HepG2 (cell line): ENCODE measurements around the gene HAP1. TPM values are rescaled to one million over a fixed set of nuclear protein-coding genes. Genes with fewer than 3 reads are reported as not detected.
A peak's percentile ranks its signal among the peaks of the same experiment; 100 is the strongest.

Experiments used
- ATRX ChIP-seq: sonication (generic); formaldehyde crosslinking; IDR thresholded peaks from 2 replicates; pipeline ENCODE4 v1.4.0; 2020; ENCODE audit warnings: missing genetic modification reagents, borderline replicate concordance
- HOXA9 ChIP-seq: sonication (generic); formaldehyde crosslinking; IDR thresholded peaks from 2 replicates; pipeline ENCODE4 v1.8.1; 2022; ENCODE audit warnings: missing genetic modification reagents, mild to moderate bottlenecking, moderate library complexity, borderline replicate concordance
- ISX ChIP-seq: sonication (generic); formaldehyde crosslinking; conservative IDR thresholded peaks from 2 replicates; pipeline ENCODE4 v1.5.0; 2020; ENCODE audit warnings: missing genetic modification reagents
- MZF1 ChIP-seq: sonication (generic); formaldehyde crosslinking; IDR thresholded peaks from 2 replicates; pipeline ENCODE4 v1.8.1; 2023; ENCODE audit warnings: mild to moderate bottlenecking, missing genetic modification reagents, borderline replicate concordance
- RBAK ChIP-seq: sonication (generic); formaldehyde crosslinking; IDR thresholded peaks from 2 replicates; pipeline ENCODE4 v1.5.1; 2020; ENCODE audit warnings: mild to moderate bottlenecking, missing genetic modification reagents
- SMAD3 ChIP-seq: sonication (generic); formaldehyde crosslinking; IDR thresholded peaks from 2 replicates; pipeline ENCODE4 v1.4.0; 2020; ENCODE audit warnings: missing genetic modification reagents
- SP140L ChIP-seq: sonication (generic); formaldehyde crosslinking; IDR thresholded peaks from 2 replicates; pipeline ENCODE4 v1.4.0; 2020; ENCODE audit warnings: missing genetic modification reagents, borderline replicate concordance
- WIZ ChIP-seq: sonication (generic); formaldehyde crosslinking; IDR thresholded peaks from 2 replicates; pipeline ENCODE4 v1.5.1; 2020; ENCODE audit warnings: mild to moderate bottlenecking, missing genetic modification reagents
- ZNF232 ChIP-seq: sonication (generic); formaldehyde crosslinking; IDR thresholded peaks from 2 replicates; pipeline ENCODE4 v1.4.0; 2020; ENCODE audit warnings: missing genetic modification reagents, borderline replicate concordance
- ZNF44 ChIP-seq: sonication (generic); formaldehyde crosslinking; IDR thresholded peaks from 2 replicates; pipeline ENCODE4 v1.5.1; 2020; ENCODE audit warnings: mild to moderate bottlenecking, missing genetic modification reagents
- polyA plus RNA-seq, 8 experiments: library from polyadenylated mRNA; depleted of rRNA in 3 of 8; stranded (reverse) in 7 of 8; unstranded in 1 of 8; fragments of >200 nt; fragmentation: Illumina TruSeq in 4 of 8; extraction: Trizol in 4 of 8; gene quantifications; 2 replicates each; pipeline versions ENCODE4 v1.2.1 to v1.2.3, GENCODE V29; 2011 to 2016; ENCODE audit warnings: low read depth in 4 of 8, missing spikeins in 1 of 8, mixed read lengths in 1 of 8; ENCODE audit not compliant: insufficient read depth in 1 of 8
- total RNA-seq, 5 experiments: library from RNA; depleted of rRNA; stranded (reverse); fragments of >200 nt; fragmentation: Illumina TruSeq; extraction: Trizol; gene quantifications; 2 replicates each; pipeline ENCODE4 v1.2.3, GENCODE V29; 2016; ENCODE audit warnings: low read depth in 1 of 5
- TF ChIP-seq, protein P1 (sequence below): sonication (generic); formaldehyde crosslinking; IDR thresholded peaks from one replicate; pipeline ENCODE4 v1.5.1; 2020; ENCODE audit warnings: mild to moderate bottlenecking, missing genetic modification reagents; ENCODE audit errors: not compliant biosample characterization
- TF ChIP-seq, protein P2 (sequence below): sonication (generic); formaldehyde crosslinking; IDR thresholded peaks from 2 replicates; pipeline ENCODE4 v1.8.1; 2022; ENCODE audit warnings: mild to moderate bottlenecking, missing genetic modification reagents
- TF ChIP-seq, protein P3 (sequence below): sonication (generic); formaldehyde crosslinking; conservative IDR thresholded peaks from 2 replicates; pipeline ENCODE4 v1.5.0; 2020; ENCODE audit warnings: missing genetic modification reagents

HAP1 gene
- total and polyA plus RNA-seq, 2 of the 13 experiments (the other 11 are each of a cell fraction or from before 2014, with no cell fraction given) = 0.07 TPM

DNA sequence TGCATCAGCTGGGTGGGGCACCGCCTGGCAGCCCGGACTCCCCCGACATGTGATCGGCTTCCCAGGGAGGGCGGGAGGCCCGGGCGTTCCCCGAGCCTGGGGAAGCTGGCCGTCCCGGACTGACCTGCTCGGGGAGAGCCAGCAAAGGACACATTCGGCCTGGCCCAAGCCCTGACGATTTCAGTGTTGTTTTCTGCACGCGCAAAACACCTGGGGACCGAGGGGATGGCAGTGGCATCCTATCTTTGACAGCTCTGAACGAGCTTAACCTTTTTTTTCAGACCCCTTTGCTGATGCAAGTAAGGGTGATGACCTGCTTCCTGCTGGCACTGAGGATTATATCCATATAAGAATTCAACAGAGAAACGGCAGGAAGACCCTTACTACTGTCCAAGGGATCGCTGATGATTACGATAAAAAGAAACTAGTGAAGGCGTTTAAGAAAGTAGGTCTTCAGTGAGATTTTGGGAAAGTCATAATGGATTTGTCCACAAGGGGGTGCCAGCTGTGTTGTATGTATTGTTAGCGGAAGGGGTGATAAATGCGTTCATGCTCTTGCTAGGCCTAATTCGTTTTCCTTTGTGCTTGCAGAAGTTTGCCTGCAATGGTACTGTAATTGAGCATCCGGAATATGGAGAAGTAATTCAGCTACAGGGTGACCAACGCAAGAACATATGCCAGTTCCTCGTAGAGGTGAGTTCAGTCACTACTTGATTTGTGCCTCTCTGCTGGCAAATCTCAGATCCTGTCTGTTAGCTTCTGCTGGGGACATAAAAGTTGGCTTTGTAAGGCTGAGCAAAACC lies 44.7 kb downstream of the HAP1 start (continued):
- TF ChIP-seq, protein P1, sequence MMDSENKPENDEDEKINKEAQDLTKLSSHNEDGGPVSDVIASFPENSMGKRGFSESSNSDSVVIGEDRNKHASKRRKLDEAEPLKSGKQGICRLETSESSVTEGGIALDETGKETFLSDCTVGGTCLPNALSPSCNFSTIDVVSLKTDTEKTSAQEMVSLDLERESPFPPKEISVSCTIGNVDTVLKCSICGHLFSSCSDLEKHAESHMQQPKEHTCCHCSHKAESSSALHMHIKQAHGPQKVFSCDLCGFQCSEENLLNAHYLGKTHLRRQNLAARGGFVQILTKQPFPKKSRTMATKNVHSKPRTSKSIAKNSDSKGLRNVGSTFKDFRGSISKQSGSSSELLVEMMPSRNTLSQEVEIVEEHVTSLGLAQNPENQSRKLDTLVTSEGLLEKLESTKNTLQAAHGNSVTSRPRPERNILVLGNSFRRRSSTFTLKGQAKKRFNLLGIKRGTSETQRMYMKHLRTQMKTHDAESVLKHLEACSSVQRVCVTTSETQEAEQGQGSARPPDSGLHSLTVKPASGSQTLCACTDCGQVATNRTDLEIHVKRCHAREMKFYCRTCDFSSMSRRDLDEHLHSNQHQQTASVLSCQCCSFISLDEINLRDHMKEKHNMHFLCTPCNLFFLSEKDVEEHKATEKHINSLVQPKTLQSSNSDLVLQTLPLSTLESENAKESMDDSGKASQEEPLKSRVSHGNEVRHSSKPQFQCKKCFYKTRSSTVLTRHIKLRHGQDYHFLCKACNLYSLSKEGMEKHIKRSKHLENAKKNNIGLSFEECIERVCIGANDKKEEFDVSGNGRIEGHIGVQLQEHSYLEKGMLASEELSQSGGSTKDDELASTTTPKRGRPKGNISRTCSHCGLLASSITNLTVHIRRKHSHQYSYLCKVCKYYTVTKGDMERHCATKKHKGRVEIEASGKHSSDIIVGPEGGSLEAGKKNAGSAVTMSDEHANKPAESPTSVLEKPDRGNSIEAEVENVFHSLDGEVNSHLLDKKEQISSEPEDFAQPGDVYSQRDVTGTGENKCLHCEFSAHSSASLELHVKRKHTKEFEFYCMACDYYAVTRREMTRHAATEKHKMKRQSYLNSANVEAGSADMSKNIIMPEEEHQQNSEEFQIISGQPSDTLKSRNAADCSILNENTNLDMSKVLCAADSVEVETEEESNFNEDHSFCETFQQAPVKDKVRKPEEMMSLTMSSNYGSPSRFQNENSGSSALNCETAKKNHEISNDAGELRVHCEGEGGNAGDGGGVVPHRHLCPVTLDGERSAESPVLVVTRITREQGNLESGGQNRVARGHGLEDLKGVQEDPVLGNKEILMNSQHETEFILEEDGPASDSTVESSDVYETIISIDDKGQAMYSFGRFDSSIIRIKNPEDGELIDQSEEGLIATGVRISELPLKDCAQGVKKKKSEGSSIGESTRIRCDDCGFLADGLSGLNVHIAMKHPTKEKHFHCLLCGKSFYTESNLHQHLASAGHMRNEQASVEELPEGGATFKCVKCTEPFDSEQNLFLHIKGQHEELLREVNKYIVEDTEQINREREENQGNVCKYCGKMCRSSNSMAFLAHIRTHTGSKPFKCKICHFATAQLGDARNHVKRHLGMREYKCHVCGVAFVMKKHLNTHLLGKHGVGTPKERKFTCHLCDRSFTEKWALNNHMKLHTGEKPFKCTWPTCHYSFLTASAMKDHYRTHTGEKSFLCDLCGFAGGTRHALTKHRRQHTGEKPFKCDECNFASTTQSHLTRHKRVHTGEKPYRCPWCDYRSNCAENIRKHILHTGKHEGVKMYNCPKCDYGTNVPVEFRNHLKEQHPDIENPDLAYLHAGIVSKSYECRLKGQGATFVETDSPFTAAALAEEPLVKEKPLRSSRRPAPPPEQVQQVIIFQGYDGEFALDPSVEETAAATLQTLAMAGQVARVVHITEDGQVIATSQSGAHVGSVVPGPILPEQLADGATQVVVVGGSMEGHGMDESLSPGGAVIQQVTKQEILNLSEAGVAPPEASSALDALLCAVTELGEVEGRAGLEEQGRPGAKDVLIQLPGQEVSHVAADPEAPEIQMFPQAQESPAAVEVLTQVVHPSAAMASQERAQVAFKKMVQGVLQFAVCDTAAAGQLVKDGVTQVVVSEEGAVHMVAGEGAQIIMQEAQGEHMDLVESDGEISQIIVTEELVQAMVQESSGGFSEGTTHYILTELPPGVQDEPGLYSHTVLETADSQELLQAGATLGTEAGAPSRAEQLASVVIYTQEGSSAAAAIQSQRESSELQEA (CRISPR knock-in tag) = no peak
- TF ChIP-seq HOXA9 (CRISPR knock-in tag) (no peak), SMAD3 (CRISPR knock-in tag) (no peak; the same call in 1 of the 2 replicates), ZNF232 (peak; percentile 8; the same call in 1 of the 2 replicates), ZNF44 (no peak), MZF1 (no peak), ISX (CRISPR knock-in tag) (no peak), RBAK (CRISPR knock-in tag) (no peak), ATRX (CRISPR knock-in tag) (no peak), SP140L (CRISPR knock-in tag) (0 out of 2 replicates have a peak, but pooled peaks have one; percentile 69), WIZ (CRISPR knock-in tag) (no peak)
- TF ChIP-seq, protein P2, sequence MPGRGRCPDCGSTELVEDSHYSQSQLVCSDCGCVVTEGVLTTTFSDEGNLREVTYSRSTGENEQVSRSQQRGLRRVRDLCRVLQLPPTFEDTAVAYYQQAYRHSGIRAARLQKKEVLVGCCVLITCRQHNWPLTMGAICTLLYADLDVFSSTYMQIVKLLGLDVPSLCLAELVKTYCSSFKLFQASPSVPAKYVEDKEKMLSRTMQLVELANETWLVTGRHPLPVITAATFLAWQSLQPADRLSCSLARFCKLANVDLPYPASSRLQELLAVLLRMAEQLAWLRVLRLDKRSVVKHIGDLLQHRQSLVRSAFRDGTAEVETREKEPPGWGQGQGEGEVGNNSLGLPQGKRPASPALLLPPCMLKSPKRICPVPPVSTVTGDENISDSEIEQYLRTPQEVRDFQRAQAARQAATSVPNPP (CRISPR knock-in tag) = 0 out of 2 replicates have a peak, but pooled peaks have one; percentile 52
- TF ChIP-seq, protein P3, sequence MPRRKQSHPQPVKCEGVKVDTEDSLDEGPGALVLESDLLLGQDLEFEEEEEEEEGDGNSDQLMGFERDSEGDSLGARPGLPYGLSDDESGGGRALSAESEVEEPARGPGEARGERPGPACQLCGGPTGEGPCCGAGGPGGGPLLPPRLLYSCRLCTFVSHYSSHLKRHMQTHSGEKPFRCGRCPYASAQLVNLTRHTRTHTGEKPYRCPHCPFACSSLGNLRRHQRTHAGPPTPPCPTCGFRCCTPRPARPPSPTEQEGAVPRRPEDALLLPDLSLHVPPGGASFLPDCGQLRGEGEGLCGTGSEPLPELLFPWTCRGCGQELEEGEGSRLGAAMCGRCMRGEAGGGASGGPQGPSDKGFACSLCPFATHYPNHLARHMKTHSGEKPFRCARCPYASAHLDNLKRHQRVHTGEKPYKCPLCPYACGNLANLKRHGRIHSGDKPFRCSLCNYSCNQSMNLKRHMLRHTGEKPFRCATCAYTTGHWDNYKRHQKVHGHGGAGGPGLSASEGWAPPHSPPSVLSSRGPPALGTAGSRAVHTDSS (CRISPR knock-in tag) = no peak
